Gastrocnemius medialis (tissue), 4 donors: Measurements from ENCODE around the gene ROBO1.

Experiments
- CTCF ChIP-seq, 5 experiments: fragments of 450-650 bp in 3 of 5; fragments of 200-600 bp in 2 of 5; sonication (generic) in 2 of 5; IDR thresholded peaks in 4 of 5; conservative IDR thresholded peaks in 1 of 5; 1 replicate in 4 of 5; 2 replicates in 1 of 5; pipeline ENCODE4 v1.5.1; 2016 to 2019; ENCODE audit warnings: antibody characterized with exemption in 5 of 5, mild to moderate bottlenecking in 3 of 5, moderate library complexity in 3 of 5
- POLR2A ChIP-seq, 2 donors: fragments of 450-650 bp; IDR thresholded peaks; one replicate each; pipeline ENCODE4 v1.6.1; 2017; ENCODE audit warnings: antibody characterized with exemption in 2 of 2, mild to moderate bottlenecking in 2 of 2, moderate library complexity in 2 of 2

DNA sequence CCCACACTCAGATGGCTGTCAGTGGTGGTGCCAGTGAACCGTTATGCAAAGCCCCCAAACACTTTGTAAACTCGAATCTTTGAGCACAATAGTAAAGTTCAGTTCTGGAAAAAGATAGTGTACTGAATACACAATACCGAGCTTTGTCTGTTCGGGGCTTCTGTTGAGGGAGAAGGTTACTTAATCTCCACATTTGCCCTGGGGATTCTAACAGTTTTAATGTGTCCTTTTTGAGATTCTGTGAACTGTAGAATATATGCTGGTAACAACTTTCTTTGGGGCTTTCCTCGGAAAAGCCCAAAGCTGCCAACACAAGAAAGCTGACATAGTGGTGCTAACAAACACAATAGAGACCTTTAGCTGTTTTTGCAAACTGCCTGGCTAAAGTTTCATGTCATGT, 686.5 kb downstream of the ROBO1 start:
- TF ChIP-seq CTCF (IDR thresholded peaks at IDR 0.05 in 4 of 5, conservative IDR thresholded peaks at IDR 0.05 in 1 of 5), result no peak
- TF ChIP-seq POLR2A (IDR thresholded peaks at IDR 0.05), result no peak
